Measurements from ENCODE around the gene SLC4A4.
A peak's percentile ranks its signal among the peaks of the same experiment; 100 is the strongest.

The SLC4A4 gene

GRCh38 chr4:71300362-71300761 is 38.5 kb upstream of the SLC4A4 start:
- no peak for DNase-seq (ENCODE audit: extremely low read depth, low read depth)
- TF ChIP-seq CTCF (IDR thresholded peaks at IDR 0.05; ENCODE audit: low read depth, low read length) = no peak

- no peak for DNase-seq (ENCODE audit: extremely low read depth, low read depth)
- no peak for TF ChIP-seq CTCF (IDR thresholded peaks at IDR 0.05; ENCODE audit: low read depth, low read length)
These were observed 37.9 kb upstream of the SLC4A4 start for GRCh38 chr4:71300964-71301363.

GRCh38 chr4:71303287-71303686 is 35.5 kb upstream of the SLC4A4 start:
- TF ChIP-seq CTCF (IDR thresholded peaks at IDR 0.05; ENCODE audit: low read depth, low read length) = no peak

GRCh38 chr4:71303850-71304249 is 35.0 kb upstream of the SLC4A4 start:
- DNase-seq (ENCODE audit: extremely low read depth, low read depth) = no peak

More at GRCh38 chr4:71303287-71303686, 35.5 kb upstream of the SLC4A4 start:
- no peak for DNase-seq (ENCODE audit: extremely low read depth, low read depth)

GRCh38 chr4:71304289-71304850 is 34.5 kb upstream of the SLC4A4 start:
- no peak for TF ChIP-seq CTCF (IDR thresholded peaks at IDR 0.05; ENCODE audit: low read depth, low read length)
- DNase-seq (ENCODE audit: extremely low read depth, low read depth) = no peak

More at GRCh38 chr4:71303850-71304249, 35.0 kb upstream of the SLC4A4 start:
- no peak for TF ChIP-seq CTCF (IDR thresholded peaks at IDR 0.05; ENCODE audit: low read depth, low read length)

- DNase-seq (ENCODE audit: extremely low read depth, low read depth) = no peak
- TF ChIP-seq CTCF (IDR thresholded peaks at IDR 0.05; ENCODE audit: low read depth, low read length) = no peak
These were observed 31.1 kb upstream of the SLC4A4 start for GRCh38 chr4:71307729-71308128.

- DNase-seq (ENCODE audit: extremely low read depth, low read depth) = peak; percentile 37
These were observed 16.4 kb upstream of the SLC4A4 start for GRCh38 chr4:71322425-71322824.

More at GRCh38 chr4:71322425-71322824, 16.4 kb upstream of the SLC4A4 start:
- TF ChIP-seq CTCF (IDR thresholded peaks at IDR 0.05; ENCODE audit: low read depth, low read length) = no peak
